Ascending aorta (tissue), 2 donors: ENCODE measurements around the gene PLEKHG7. TPM values are rescaled to one million over a fixed set of nuclear protein-coding genes. Genes with fewer than 3 reads are reported as not detected.

Experiments
- DNase-seq, 2 donors: peaks; one replicate each; pipeline ENCODE4 v3.0.0-alpha.2; 2019; ENCODE audit warnings: low spot score in 2 of 2
- H3K27ac ChIP-seq, 2 donors: fragments of 200-600 bp; sonication (generic); one replicate each; pipeline ENCODE4 v1.5.1; 2016 to 2017; ENCODE audit warnings: mild to moderate bottlenecking in 1 of 2
- H3K27me3 ChIP-seq: fragments of 200-600 bp; sonication (generic); one replicate; pipeline ENCODE4 v1.5.1; 2017
- H3K36me3 ChIP-seq, 2 donors: fragments of 200-600 bp; sonication (generic); one replicate each; pipeline ENCODE4 v1.5.1; 2016
- H3K4me1 ChIP-seq, 2 donors: fragments of 200-600 bp; sonication (generic); one replicate each; pipeline ENCODE4 v1.5.1; 2016 to 2017; ENCODE audit warnings: mild to moderate bottlenecking in 1 of 2
- H3K4me3 ChIP-seq, 2 donors: fragments of 200-600 bp; sonication (generic); one replicate each; pipeline ENCODE4 v1.5.1; 2016 to 2017; ENCODE audit warnings: mild to moderate bottlenecking in 1 of 2
- H3K9me3 ChIP-seq, 2 donors: fragments of 200-600 bp; sonication (generic); one replicate each; pipeline ENCODE4 v1.5.1; 2016
- CTCF ChIP-seq, 3 experiments: fragments of 200-600 bp in 2 of 3; fragments of 450-650 bp in 1 of 3; sonication (generic) in 2 of 3; IDR thresholded peaks; one replicate each; pipeline ENCODE4 v1.5.1; 2016 to 2019; ENCODE audit warnings: antibody characterized with exemption in 3 of 3, mild to moderate bottlenecking in 1 of 3, moderate library complexity in 1 of 3
- intact Hi-C: fragments of 100-400 bp; cut with DNase I; formaldehyde crosslinking; loops from one replicate; pipeline ENCODE4 v1.15.1; 2023
- total RNA-seq: library from RNA; depleted of rRNA; stranded (reverse); fragments of >200 nt; gene quantifications from one replicate; pipeline ENCODE4 v1.1.0, GENCODE V29; 2016

PLEKHG7 gene
- total RNA-seq, 1 donor from 2014 or later: not detected

GRCh38 chr12:92737855-92738850 is 35.4 kb downstream of the PLEKHG7 start:
- intact Hi-C loops: no loop called here
- Histone ChIP-seq H3K4me1 (no peaks in the 10 kb centered on the region), H3K36me3 (no peaks in the 10 kb centered on the region), H3K9me3 (no peaks in the 10 kb centered on the region), H3K4me3 (no peak overlapping the region), H3K27me3 (no peaks in the 10 kb centered on the region), H3K27ac (no peak overlapping the region)
- no peak for TF ChIP-seq CTCF (IDR thresholded peaks at IDR 0.05)
- DNase-seq: no peak

- Histone ChIP-seq H3K4me1 (no peaks in the 10 kb centered on the region), H3K27me3 (no peaks in the 10 kb centered on the region), H3K36me3 (no peaks in the 10 kb centered on the region), H3K27ac (no peak overlapping the region), H3K4me3 (no peak overlapping the region), H3K9me3 (no peaks in the 10 kb centered on the region)
- DNase-seq: no peak
- intact Hi-C loops: no loop called here
- TF ChIP-seq CTCF (IDR thresholded peaks at IDR 0.05): no peak
These were observed 36.3 kb downstream of the PLEKHG7 start for GRCh38 chr12:92739113-92739512.

- no peaks in the 10 kb centered on the region for H3K27me3 ChIP-seq
- H3K36me3 ChIP-seq: no peaks in the 10 kb centered on the region
- H3K27ac ChIP-seq: no peak overlapping the region
- H3K4me1 ChIP-seq: no peaks in the 10 kb centered on the region
- TF ChIP-seq CTCF (IDR thresholded peaks at IDR 0.05): no peak
- intact Hi-C loops: no loop called here
- no peak for DNase-seq
- H3K9me3 ChIP-seq: no peaks in the 10 kb centered on the region
- no peak overlapping the region for H3K4me3 ChIP-seq
These were observed 37.6 kb downstream of the PLEKHG7 start for GRCh38 chr12:92740411-92740810.

GRCh38 chr12:92743026-92743425 is 40.2 kb downstream of the PLEKHG7 start:
- Histone ChIP-seq H3K9me3 (no peaks in the 10 kb centered on the region), H3K4me1 (peaks cover 0 to 7% of the 10 kb centered on the region in 2 donors), H3K4me3 (no peak overlapping the region), H3K36me3 (no peaks in the 10 kb centered on the region), H3K27me3 (no peaks in the 10 kb centered on the region), H3K27ac (no peak overlapping the region)
- TF ChIP-seq CTCF (IDR thresholded peaks at IDR 0.05): no peak
- DNase-seq: no peak
- intact Hi-C loops: no loop called here

GRCh38 chr12:92745856-92746550 is 43.2 kb downstream of the PLEKHG7 start:
- H3K4me3 ChIP-seq: no peak overlapping the region
- H3K9me3 ChIP-seq: no peaks in the 10 kb centered on the region
- DNase-seq: peak; percentile 49 to 91
- intact Hi-C loops: no loop called here
- H3K27ac ChIP-seq: peak overlapping the region; percentile 57 to 70
- H3K27me3 ChIP-seq: no peaks in the 10 kb centered on the region
- H3K36me3 ChIP-seq: no peaks in the 10 kb centered on the region
- TF ChIP-seq CTCF (IDR thresholded peaks at IDR 0.05): no peak
- peaks cover 0 to 7% of the 10 kb centered on the region in 2 donors for H3K4me1 ChIP-seq
